Mesenchymal stem cell (in vitro differentiated cells and primary cell): ENCODE measurements around the gene ANKFY1.

Source experiments
- DNase-seq: peaks from one replicate; pipeline ENCODE4 v3.0.0-alpha.2; 2013
- H2AFZ ChIP-seq: one replicate; pipeline ENCODE4 v1.6.1; 2013; ENCODE audit warnings: low read depth, mild to moderate bottlenecking, control low read depth, inconsistent platforms, low read length, moderate library complexity
- H2AK5ac ChIP-seq: 2 replicates; pipeline ENCODE4 v1.6.1; 2013; ENCODE audit warnings: low read length, moderate library complexity, mild to moderate bottlenecking, inconsistent platforms; ENCODE audit not compliant: severe bottlenecking
- H2BK120ac ChIP-seq: one replicate; pipeline ENCODE4 v1.6.1; 2013; ENCODE audit warnings: low read depth, mild to moderate bottlenecking, inconsistent platforms, low read length, moderate library complexity
- H2BK12ac ChIP-seq, 2 experiments: one replicate each; pipeline ENCODE4 v1.6.1; 2013; ENCODE audit warnings: inconsistent platforms in 2 of 2, low read length in 2 of 2, mild to moderate bottlenecking in 2 of 2, moderate library complexity in 2 of 2, control low read depth in 1 of 2
- H2BK15ac ChIP-seq: one replicate; pipeline ENCODE4 v1.6.1; 2013; ENCODE audit warnings: mild to moderate bottlenecking, low read depth, inconsistent platforms; ENCODE audit not compliant: poor library complexity, severe bottlenecking
- H2BK5ac ChIP-seq: 2 replicates; pipeline ENCODE4 v1.6.1; 2013; ENCODE audit warnings: low read depth, mild to moderate bottlenecking, low read length, control low read depth, inconsistent platforms; ENCODE audit not compliant: poor library complexity, severe bottlenecking
- H3K14ac ChIP-seq, 2 experiments: one replicate each; pipeline ENCODE4 v1.6.1; 2013; ENCODE audit warnings: inconsistent platforms in 2 of 2, low read length in 2 of 2, control low read depth in 1 of 2, mild to moderate bottlenecking in 1 of 2, moderate library complexity in 1 of 2
- H3K18ac ChIP-seq, 2 experiments: one replicate each; pipeline ENCODE4 v1.6.1; 2013; ENCODE audit warnings: inconsistent platforms in 2 of 2, low read length in 2 of 2, control low read depth in 1 of 2, low read depth in 1 of 2, mild to moderate bottlenecking in 1 of 2
- H3K23ac ChIP-seq, 2 experiments: one replicate each; pipeline ENCODE4 v1.6.1; 2013; ENCODE audit warnings: inconsistent platforms in 2 of 2, low read length in 2 of 2, mild to moderate bottlenecking in 2 of 2, moderate library complexity in 2 of 2, control low read depth in 1 of 2
- H3K27ac ChIP-seq: 2 replicates; pipeline ENCODE4 v1.5.1; 2013; ENCODE audit warnings: mild to moderate bottlenecking, moderate library complexity, low read length, control low read depth, inconsistent platforms; ENCODE audit not compliant: poor library complexity, severe bottlenecking
- H3K27me3 ChIP-seq, 2 experiments: 2 replicates each; pipeline versions ENCODE4 v1.6.1 to v1.7.0; 2013; ENCODE audit warnings: low read length in 2 of 2, mild to moderate bottlenecking in 2 of 2, moderate library complexity in 2 of 2, control low read depth in 1 of 2, inconsistent platforms in 1 of 2; ENCODE audit not compliant: control insufficient read depth in 1 of 2, insufficient read depth in 1 of 2
- H3K36me3 ChIP-seq, 2 experiments: 2 replicates each; pipeline versions ENCODE4 v1.6.1 to v1.7.0; 2013; ENCODE audit warnings: low read length in 2 of 2, control low read depth in 1 of 2, inconsistent platforms in 1 of 2, low read depth in 1 of 2, mild to moderate bottlenecking in 1 of 2; ENCODE audit not compliant: insufficient read depth in 2 of 2, control insufficient read depth in 1 of 2
- H3K4ac ChIP-seq, 2 experiments: one replicate each; pipeline ENCODE4 v1.6.1; 2013; ENCODE audit warnings: inconsistent platforms in 2 of 2, low read length in 2 of 2, mild to moderate bottlenecking in 2 of 2, moderate library complexity in 2 of 2, control low read depth in 1 of 2, low read depth in 1 of 2
- H3K4me1 ChIP-seq: 2 replicates; pipeline ENCODE4 v1.6.1; 2013; ENCODE audit warnings: low read depth, low read length, control low read depth; ENCODE audit not compliant: control insufficient read depth, insufficient read depth
- H3K4me2 ChIP-seq: 2 replicates; pipeline ENCODE4 v1.6.1; 2013; ENCODE audit warnings: low read length, mild to moderate bottlenecking, inconsistent platforms; ENCODE audit not compliant: poor library complexity, severe bottlenecking
- H3K4me3 ChIP-seq, 2 experiments: 2 replicates each; pipeline versions ENCODE4 v1.5.1 to v1.7.0; 2013; ENCODE audit warnings: low read length in 2 of 2, mild to moderate bottlenecking in 2 of 2, control low read depth in 1 of 2, low read depth in 1 of 2; ENCODE audit not compliant: insufficient read depth in 1 of 2
- H3K79me1 ChIP-seq: replicated peaks from 2 replicates; pipeline ENCODE4 v1.6.1; 2013; ENCODE audit warnings: mild to moderate bottlenecking, control low read depth, low read length, inconsistent platforms; ENCODE audit not compliant: poor library complexity, severe bottlenecking
- H3K9ac ChIP-seq: 2 replicates; pipeline ENCODE4 v1.7.0; 2013; ENCODE audit warnings: mild to moderate bottlenecking, low read length, moderate library complexity
- H3K9me3 ChIP-seq: 2 replicates; pipeline ENCODE4 v1.7.0; 2013; ENCODE audit warnings: mild to moderate bottlenecking, low read length; ENCODE audit not compliant: control insufficient read depth
- H4K8ac ChIP-seq: one replicate; pipeline ENCODE4 v1.6.1; 2013; ENCODE audit warnings: inconsistent platforms, mild to moderate bottlenecking, low read length, moderate library complexity
- H4K91ac ChIP-seq: one replicate; pipeline ENCODE4 v1.6.1; 2013; ENCODE audit warnings: mild to moderate bottlenecking, low read length, inconsistent platforms
- WGBS: methylation state at CpG from one replicate; pipeline ENCODE4 v1.1.7; 2013; ENCODE audit warnings: mixed read lengths; 5-methylcytosine and 5-hydroxymethylcytosine counted together

ANKFY1 gene

GRCh38 chr17:4120332-4120731 is 143.4 kb downstream of the ANKFY1 start:
- H3K36me3 ChIP-seq = peaks cover 36 to 77% of the 10 kb centered on the region in 2 experiments
- H4K91ac ChIP-seq = no peak overlapping the region
- H3K4me1 ChIP-seq = peaks cover 2% of the 10 kb centered on the region
- no peak overlapping the region for H3K23ac ChIP-seq
- no peak for DNase-seq
- no peak overlapping the region for H3K18ac ChIP-seq
- peaks cover 43% of the 10 kb centered on the region for H3K79me1 ChIP-seq
- H3K9ac ChIP-seq = no peak overlapping the region
- WGBS = 100% methylated on average over 2 of the region's 3 CpGs
- no peaks in the 10 kb centered on the region for H3K27me3 ChIP-seq
- no peak overlapping the region for H4K8ac ChIP-seq
- no peak overlapping the region for H2BK120ac ChIP-seq
- no peak overlapping the region for H2BK15ac ChIP-seq
- H3K4ac ChIP-seq = no peak overlapping the region
- H2AFZ ChIP-seq = no peak overlapping the region
- H3K9me3 ChIP-seq = no peaks in the 10 kb centered on the region
- H2BK5ac ChIP-seq = no peak overlapping the region
- H3K14ac ChIP-seq = no peak overlapping the region
- H2AK5ac ChIP-seq = no peak overlapping the region
- no peak overlapping the region for H3K4me2 ChIP-seq
- no peak overlapping the region for H3K4me3 ChIP-seq
- H2BK12ac ChIP-seq = no peak overlapping the region
- no peak overlapping the region for H3K27ac ChIP-seq

- Histone ChIP-seq H3K27me3 (no peaks in the 10 kb centered on the region), H3K23ac (no peak overlapping the region), H2AK5ac (no peak overlapping the region), H3K18ac (no peak overlapping the region), H3K14ac (no peak overlapping the region), H3K79me1 (peaks cover 41% of the 10 kb centered on the region), H3K9ac (no peak overlapping the region), H3K36me3 (peaks cover 38 to 84% of the 10 kb centered on the region in 2 experiments), H4K91ac (no peak overlapping the region), H2BK12ac (no peak overlapping the region), H3K4me1 (peaks cover 2% of the 10 kb centered on the region), H2BK15ac (no peak overlapping the region), H2BK5ac (no peak overlapping the region), H3K4me3 (no peak overlapping the region), H4K8ac (no peak overlapping the region), H2BK120ac (no peak overlapping the region), H3K4me2 (no peak overlapping the region), H3K4ac (no peak overlapping the region), H3K9me3 (no peaks in the 10 kb centered on the region), H2AFZ (no peak overlapping the region), H3K27ac (no peak overlapping the region)
- no peak for DNase-seq
- 74% methylated on average over 4 of the region's 4 CpGs for WGBS
Observed at GRCh38 chr17:4119299-4119698, 144.5 kb downstream of the ANKFY1 start.

- DNase-seq = no peak
- Histone ChIP-seq H3K4me1 (peaks cover 2% of the 10 kb centered on the region), H3K27me3 (no peaks in the 10 kb centered on the region), H3K18ac (peak overlapping the region in 1 of 2 experiments; percentile 33), H3K79me1 (peaks cover 39% of the 10 kb centered on the region), H3K27ac (no peak overlapping the region), H2BK15ac (no peak overlapping the region), H2BK12ac (no peak overlapping the region), H2BK120ac (no peak overlapping the region), H3K14ac (no peak overlapping the region), H3K9me3 (no peaks in the 10 kb centered on the region), H4K8ac (no peak overlapping the region), H3K4ac (no peak overlapping the region), H2BK5ac (no peak overlapping the region), H3K36me3 (peaks cover 44 to 85% of the 10 kb centered on the region in 2 experiments), H3K4me3 (no peak overlapping the region), H3K4me2 (no peak overlapping the region), H3K23ac (no peak overlapping the region), H4K91ac (peak overlapping the region; percentile 39), H2AFZ (no peak overlapping the region), H2AK5ac (no peak overlapping the region), H3K9ac (no peak overlapping the region)
- 96% methylated on average over 8 of the region's 8 CpGs for WGBS
Observed at GRCh38 chr17:4118015-4118743, 145.6 kb downstream of the ANKFY1 start.

- no peaks in the 10 kb centered on the region for H3K9me3 ChIP-seq
- H2BK12ac ChIP-seq = no peak overlapping the region
- WGBS = 100% methylated on average over 4 of the region's 4 CpGs
- H2BK5ac ChIP-seq = no peak overlapping the region
- no peak overlapping the region for H3K14ac ChIP-seq
- no peak overlapping the region for H3K4me3 ChIP-seq
- H3K36me3 ChIP-seq = peaks cover 44 to 85% of the 10 kb centered on the region in 2 experiments
- peaks cover 43% of the 10 kb centered on the region for H3K79me1 ChIP-seq
- peaks cover 2% of the 10 kb centered on the region for H3K4me1 ChIP-seq
- no peak overlapping the region for H3K4ac ChIP-seq
- no peak overlapping the region for H2AFZ ChIP-seq
- no peaks in the 10 kb centered on the region for H3K27me3 ChIP-seq
- H4K8ac ChIP-seq = no peak overlapping the region
- H3K18ac ChIP-seq = no peak overlapping the region
- no peak overlapping the region for H3K23ac ChIP-seq
- H3K9ac ChIP-seq = no peak overlapping the region
- H4K91ac ChIP-seq = no peak overlapping the region
- no peak overlapping the region for H3K27ac ChIP-seq
- H2AK5ac ChIP-seq = no peak overlapping the region
- H2BK120ac ChIP-seq = no peak overlapping the region
- no peak for DNase-seq
- H3K4me2 ChIP-seq = no peak overlapping the region
- no peak overlapping the region for H2BK15ac ChIP-seq
Observed at GRCh38 chr17:4116516-4116915, 147.3 kb downstream of the ANKFY1 start.
